Measurements from ENCODE around the gene ZNF619. TPM values are rescaled to one million over a fixed set of nuclear protein-coding genes. Genes with fewer than 3 reads are reported as not detected.

The ZNF619 gene
- total RNA-seq, 1 donor from 2014 or later = 7.8 TPM

GRCh38 chr3:40518848-40519247, 41.9 kb downstream of the ZNF619 start:
- Mint-ChIP-seq H3K9me3 (ENCODE audit: low read depth) (peaks cover 3% of the 10 kb centered on the region), H3K4me3 (ENCODE audit: low read depth) (no peak overlapping the region), H3K27me3 (no peaks in the 10 kb centered on the region), H3K4me1 (ENCODE audit: low read depth) (peaks cover 2% of the 10 kb centered on the region), H3K36me3 (ENCODE audit: insufficient read depth) (peaks cover 28% of the 10 kb centered on the region), H3K27ac (no peak overlapping the region)
- TF ChIP-seq CTCF (IDR thresholded peaks at IDR 0.05; ENCODE audit: unreplicated experiment) = no peak
- no peak for DNase-seq (ENCODE audit: low spot score, unreplicated experiment)

GRCh38 chr3:40521254-40521653, 44.3 kb downstream of the ZNF619 start:
- no peak for TF ChIP-seq CTCF (IDR thresholded peaks at IDR 0.05; ENCODE audit: unreplicated experiment)
- Mint-ChIP-seq H3K4me1 (ENCODE audit: low read depth) (peaks cover 14% of the 10 kb centered on the region), H3K27ac (no peak overlapping the region), H3K36me3 (ENCODE audit: insufficient read depth) (peaks cover 17% of the 10 kb centered on the region), H3K9me3 (ENCODE audit: low read depth) (peaks cover 3% of the 10 kb centered on the region), H3K27me3 (no peaks in the 10 kb centered on the region), H3K4me3 (ENCODE audit: low read depth) (no peak overlapping the region)
- DNase-seq (ENCODE audit: low spot score, unreplicated experiment) = no peak

- Mint-ChIP-seq H3K4me3 (ENCODE audit: low read depth) (peak overlapping the region; percentile 92), H3K9me3 (ENCODE audit: low read depth) (peaks cover 2% of the 10 kb centered on the region), H3K4me1 (ENCODE audit: low read depth) (peaks cover 18% of the 10 kb centered on the region), H3K27ac (peak overlapping the region; percentile 98), H3K27me3 (no peaks in the 10 kb centered on the region), H3K36me3 (ENCODE audit: insufficient read depth) (peaks cover 19% of the 10 kb centered on the region)
- DNase-seq (ENCODE audit: low spot score, unreplicated experiment) = no peak
- no peak for TF ChIP-seq CTCF (IDR thresholded peaks at IDR 0.05; ENCODE audit: unreplicated experiment)
Measured at GRCh38 chr3:40523781-40524180, 46.9 kb downstream of the ZNF619 start.

GRCh38 chr3:40524222-40524567, 47.3 kb downstream of the ZNF619 start:
- H3K36me3 Mint-ChIP-seq (ENCODE audit: insufficient read depth) = peaks cover 17% of the 10 kb centered on the region
- peak overlapping the region; percentile 92 for H3K4me3 Mint-ChIP-seq (ENCODE audit: low read depth)
- no peaks in the 10 kb centered on the region for H3K9me3 Mint-ChIP-seq (ENCODE audit: low read depth)
- TF ChIP-seq CTCF (IDR thresholded peaks at IDR 0.05; ENCODE audit: unreplicated experiment) = no peak
- peak overlapping the region; percentile 98 for H3K27ac Mint-ChIP-seq
- H3K4me1 Mint-ChIP-seq (ENCODE audit: low read depth) = peaks cover 21% of the 10 kb centered on the region
- H3K27me3 Mint-ChIP-seq = no peaks in the 10 kb centered on the region
- DNase-seq (ENCODE audit: low spot score, unreplicated experiment) = no peak

GRCh38 chr3:40524568-40525285, 47.8 kb downstream of the ZNF619 start, which contains the start of gene ZNF621:
Gene ZNF621 (plus strand): TSS chr3:40524960. CDS start chr3:40525841, 881 bp downstream.
- peaks cover 21% of the 10 kb centered on the region for H3K4me1 Mint-ChIP-seq (ENCODE audit: low read depth)
- no peak for TF ChIP-seq CTCF (IDR thresholded peaks at IDR 0.05; ENCODE audit: unreplicated experiment)

More at GRCh38 chr3:40524568-40525285, 47.8 kb downstream of the ZNF619 start, which contains the start of gene ZNF621:
- H3K36me3 Mint-ChIP-seq (ENCODE audit: insufficient read depth) = peaks cover 16% of the 10 kb centered on the region
- peak within 1 kb of the TSS; percentile 98 for H3K27ac Mint-ChIP-seq
- no peaks in the 10 kb centered on the region for H3K9me3 Mint-ChIP-seq (ENCODE audit: low read depth)
- no peaks in the 10 kb centered on the region for H3K27me3 Mint-ChIP-seq
- H3K4me3 Mint-ChIP-seq (ENCODE audit: low read depth) = peak within 1 kb of the TSS; percentile 92
- DNase-seq (ENCODE audit: low spot score, unreplicated experiment) = peak; percentile 84

All from progenitor cell of endocrine pancreas (in vitro differentiated cells).